HCT116 (cell line): ENCODE data around the gene KRT39. TPM values are rescaled to one million over a fixed set of nuclear protein-coding genes. Genes with fewer than 3 reads are reported as not detected.

ENCODE experiments used
- ATAC-seq: fragments of 200-7000 bp; cut with Tn5 transposase; 2 replicates; pipeline ENCODE4 v1.9.1; 2020; ENCODE audit warnings: mild to moderate bottlenecking, moderate library complexity
- BruUV-seq: library from RNA; stranded (reverse); fragments of 400-500 nt; replicated peaks from 2 replicates; lab custom pipeline; 2021; lab: Mats Ljungman, UMichigan
- CTCF ChIA-PET: fragments of 300-600 bp; sonication (Branson Sonifier 250); formaldehyde crosslinking; loops from one replicate; lab custom pipeline; 2021; ENCODE audit warnings: antibody characterized with exemption; lab: Charles Lee
- POLR2A ChIA-PET: fragments of 300-600, 350-600 bp; sonication (Branson Sonifier 250); formaldehyde crosslinking; loops from one replicate; lab custom pipeline; 2021; ENCODE audit warnings: antibody characterized with exemption; lab: Charles Lee
- RAD21 ChIA-PET, 2 experiments: fragments of 300-600 bp; sonication (Branson Sonifier 250); formaldehyde crosslinking; loops; one replicate each; lab custom pipeline; 2023; ENCODE audit warnings: low total read pairs in 2 of 2; ENCODE audit not compliant: uncharacterized antibody in 2 of 2, unreplicated experiment in 2 of 2, low non-redundant PET in 1 of 2; lab: Charles Lee
- DNase-seq: peaks from one replicate; pipeline ENCODE4 v3.0.0-alpha.2; 2010; ENCODE audit warnings: low read depth, low spot score
- H2AFZ ChIP-seq: fragments of 200-600 bp; shearing (Covaris generic), sonication (generic); 2 replicates; pipeline ENCODE4 v1.6.1; 2017; ENCODE audit warnings: low read depth, mixed run types, mixed read lengths, antibody characterized with exemption, low read length; ENCODE audit not compliant: poor library complexity, severe bottlenecking
- H3K27ac ChIP-seq: 2 replicates; pipeline ENCODE4 v1.5.1; 2012; ENCODE audit warnings: low read depth, low read length
- H3K27me3 ChIP-seq: fragments of 200-600 bp; sonication (generic); 2 replicates; pipeline ENCODE4 v1.6.1; 2016; ENCODE audit warnings: mixed run types, low read length, mixed read lengths; ENCODE audit not compliant: insufficient read depth
- H3K36me3 ChIP-seq, 2 experiments: fragments of 200-500 bp in 1 of 2; fragments of 200-600 bp in 1 of 2; sonication (Bioruptor generic) in 1 of 2; sonication (generic) in 1 of 2; 2 replicates each; pipeline versions ENCODE4 v1.5.1 to v1.6.1; 2014 to 2016; ENCODE audit warnings: low read length in 2 of 2, inconsistent platforms in 1 of 2, mixed read lengths in 1 of 2, mixed run types in 1 of 2; ENCODE audit not compliant: insufficient read depth in 2 of 2, control insufficient read depth in 1 of 2
- H3K4me1 ChIP-seq, 2 experiments: fragments of 200-600 bp in 1 of 2; sonication (generic) in 1 of 2; 2 replicates each; pipeline versions ENCODE4 v1.5.1 to v1.6.1; 2012 to 2017; ENCODE audit warnings: low read length in 2 of 2, inconsistent platforms in 1 of 2, mild to moderate bottlenecking in 1 of 2, mixed read lengths in 1 of 2, mixed run types in 1 of 2, moderate library complexity in 1 of 2; ENCODE audit not compliant: insufficient read depth in 2 of 2, control insufficient read depth in 1 of 2
- H3K4me2 ChIP-seq: fragments of 200-600 bp; sonication (generic); 2 replicates; pipeline ENCODE4 v1.6.1; 2017; ENCODE audit warnings: mixed run types, low read length, mixed read lengths
- H3K4me3 ChIP-seq, 2 experiments: fragments of 200-600 bp in 1 of 2; sonication (generic) in 1 of 2; replicated peaks in 1 of 2; 2 replicates each; pipeline ENCODE4 v1.5.1; 2011 to 2016; ENCODE audit warnings: low read length in 2 of 2, control low read depth in 1 of 2, low read depth in 1 of 2, mild to moderate bottlenecking in 1 of 2, mixed read lengths in 1 of 2, mixed run types in 1 of 2
- H3K79me2 ChIP-seq: fragments of 200-600 bp; sonication (generic); 2 replicates; pipeline ENCODE4 v1.6.1; 2017; ENCODE audit warnings: mild to moderate bottlenecking, mixed run types, low read length, moderate library complexity, mixed read lengths; ENCODE audit not compliant: insufficient read depth
- H3K9ac ChIP-seq: fragments of 200-600 bp; sonication (generic); 2 replicates; pipeline ENCODE4 v1.6.1; 2016; ENCODE audit warnings: low read length, mixed read lengths
- H3K9me2 ChIP-seq: fragments of 200-600 bp; sonication (generic), shearing (Covaris generic); 2 replicates; pipeline ENCODE4 v1.6.1; 2017; ENCODE audit warnings: mixed run types, mild to moderate bottlenecking, moderate library complexity; ENCODE audit not compliant: insufficient read depth
- H3K9me3 ChIP-seq, 2 experiments: fragments of 200-500 bp in 1 of 2; fragments of 200-600 bp in 1 of 2; sonication (Bioruptor generic) in 1 of 2; sonication (generic) in 1 of 2; 2 replicates each; pipeline ENCODE4 v1.6.1; 2014 to 2017; ENCODE audit warnings: low read length in 2 of 2, mixed read lengths in 2 of 2, inconsistent platforms in 1 of 2, low read depth in 1 of 2, mild to moderate bottlenecking in 1 of 2, mixed run types in 1 of 2, moderate library complexity in 1 of 2; ENCODE audit not compliant: control insufficient read depth in 1 of 2, insufficient read depth in 1 of 2
- H4K20me1 ChIP-seq: fragments of 200-600 bp; sonication (generic), shearing (Covaris generic); 2 replicates; pipeline ENCODE4 v1.6.1; 2017; ENCODE audit warnings: mixed run types, mild to moderate bottlenecking, moderate library complexity; ENCODE audit not compliant: insufficient read depth
- CBX3 ChIP-seq: IDR thresholded peaks from 2 replicates; pipeline ENCODE4 v1.6.1; 2012; ENCODE audit warnings: low read depth
- ELF1 ChIP-seq: IDR thresholded peaks from 2 replicates; pipeline ENCODE4 v1.6.1; 2012; ENCODE audit warnings: low read depth, borderline replicate concordance
- FOSL1 ChIP-seq: IDR thresholded peaks from 2 replicates; pipeline ENCODE4 v1.6.1; 2012; ENCODE audit warnings: low read depth
- SIN3A ChIP-seq: IDR thresholded peaks from 2 replicates; pipeline ENCODE4 v1.6.1; 2012; ENCODE audit warnings: low read depth
- SRF ChIP-seq: IDR thresholded peaks from 2 replicates; pipeline ENCODE4 v1.6.1; 2012; ENCODE audit warnings: low read depth
- TCF7L2 ChIP-seq: IDR thresholded peaks from 2 replicates; pipeline ENCODE4 v1.7.0; 2011; ENCODE audit warnings: borderline replicate concordance, inconsistent platforms; ENCODE audit not compliant: insufficient read depth, insufficient read length; ENCODE audit errors: extremely low read depth
- YY1 ChIP-seq: IDR thresholded peaks from 2 replicates; pipeline ENCODE4 v1.6.1; 2011; ENCODE audit warnings: low read length, low read depth, moderate library complexity, mild to moderate bottlenecking; ENCODE audit not compliant: insufficient replicate concordance; ENCODE audit errors: extremely low read depth
- ZFX ChIP-seq: fragments of 450-650 bp; IDR thresholded peaks from 2 replicates; pipeline ENCODE4 v1.6.1; 2017
- ZNF274 ChIP-seq: fragments of 200-500 bp; sonication (Bioruptor generic); IDR thresholded peaks from 2 replicates; pipeline ENCODE4 v1.6.1; 2014; ENCODE audit warnings: mild to moderate bottlenecking, low read depth, low read length, inconsistent platforms
- intact Hi-C: fragments of 100-400 bp; cut with micrococcal nuclease; formaldehyde crosslinking; loops from 2 replicates; pipeline ENCODE4 v1.10.0; 2022
- total RNA-seq: library from RNA; stranded (reverse); gene quantifications from one replicate; pipeline ENCODE4 v1.2.1, GENCODE V29; 2021; ENCODE audit not compliant: unreplicated experiment
- TF ChIP-seq, protein P1 (sequence below), 3 experiments: fragments of 200-600 bp in 1 of 3; sonication (generic) in 1 of 3; IDR thresholded peaks in 2 of 3; conservative IDR thresholded peaks in 1 of 3; 2 replicates each; pipeline ENCODE4 v1.5.1; 2012 to 2017; ENCODE audit warnings: low read depth in 2 of 3, low read length in 2 of 3, antibody characterized with exemption in 1 of 3, borderline replicate concordance in 1 of 3, control low read depth in 1 of 3, mild to moderate bottlenecking in 1 of 3, mixed read lengths in 1 of 3, mixed run types in 1 of 3, moderate library complexity in 1 of 3; ENCODE audit not compliant: insufficient read depth in 1 of 3

KRT39 gene
- total RNA-seq, 1 experiment from 2014 or later = not detected

DNA sequence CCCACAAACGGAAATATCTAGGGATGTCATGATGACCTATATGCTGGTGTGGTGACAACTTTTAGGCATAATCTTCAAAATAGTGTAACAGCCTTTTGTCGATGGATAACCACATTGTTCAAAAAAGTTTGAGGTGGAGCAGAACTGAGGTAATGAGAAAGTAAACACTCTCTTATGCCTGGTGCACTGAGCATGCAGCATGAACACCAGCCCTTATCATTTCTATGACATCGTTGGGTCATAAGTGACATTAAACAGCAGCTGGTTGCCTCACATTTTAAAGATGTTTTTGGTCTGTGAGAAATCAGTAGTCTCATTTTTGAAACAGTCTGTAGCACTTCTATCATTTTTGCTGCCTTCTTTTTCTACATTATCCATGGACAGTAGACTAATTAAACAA lies 31.1 kb downstream of the KRT39 start:
- no peaks in the 10 kb centered on the region for H3K9me2 ChIP-seq
- TF ChIP-seq YY1 = no peak
- TF ChIP-seq TCF7L2 = no peak
- no peak for TF ChIP-seq ZFX
- TF ChIP-seq ZNF274 = no peak
- TF ChIP-seq SRF = no peak
- no peak for TF ChIP-seq SIN3A
- TF ChIP-seq CBX3 = no peak
- TF ChIP-seq, protein P1, sequence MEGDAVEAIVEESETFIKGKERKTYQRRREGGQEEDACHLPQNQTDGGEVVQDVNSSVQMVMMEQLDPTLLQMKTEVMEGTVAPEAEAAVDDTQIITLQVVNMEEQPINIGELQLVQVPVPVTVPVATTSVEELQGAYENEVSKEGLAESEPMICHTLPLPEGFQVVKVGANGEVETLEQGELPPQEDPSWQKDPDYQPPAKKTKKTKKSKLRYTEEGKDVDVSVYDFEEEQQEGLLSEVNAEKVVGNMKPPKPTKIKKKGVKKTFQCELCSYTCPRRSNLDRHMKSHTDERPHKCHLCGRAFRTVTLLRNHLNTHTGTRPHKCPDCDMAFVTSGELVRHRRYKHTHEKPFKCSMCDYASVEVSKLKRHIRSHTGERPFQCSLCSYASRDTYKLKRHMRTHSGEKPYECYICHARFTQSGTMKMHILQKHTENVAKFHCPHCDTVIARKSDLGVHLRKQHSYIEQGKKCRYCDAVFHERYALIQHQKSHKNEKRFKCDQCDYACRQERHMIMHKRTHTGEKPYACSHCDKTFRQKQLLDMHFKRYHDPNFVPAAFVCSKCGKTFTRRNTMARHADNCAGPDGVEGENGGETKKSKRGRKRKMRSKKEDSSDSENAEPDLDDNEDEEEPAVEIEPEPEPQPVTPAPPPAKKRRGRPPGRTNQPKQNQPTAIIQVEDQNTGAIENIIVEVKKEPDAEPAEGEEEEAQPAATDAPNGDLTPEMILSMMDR (IDR thresholded peaks at IDR 0.05 in 2 of 3, conservative IDR thresholded peaks at IDR 0.05 in 1 of 3; ENCODE audit: borderline replicate concordance in 1 of 3, insufficient read depth in 1 of 3, low read depth in 2 of 3, low read length in 2 of 3) = no peak
- no peak for TF ChIP-seq FOSL1
- TF ChIP-seq ELF1 = no peak
- TF ChIP-seq, all 23 proteins: peak for 0
- Histone ChIP-seq H3K9me3 (no peaks in the 10 kb centered on the region), H3K79me2 (no peaks in the 10 kb centered on the region), H3K4me2 (peak overlapping the region; percentile 61; the same call in 1 of the 2 replicates), H3K9ac (no peak overlapping the region; the same call in 1 of the 2 replicates), H3K36me3 (no peaks in the 10 kb centered on the region; a peak in 1 of 4 replicates), H3K27ac (peak overlapping the region; percentile 90; the same call in 1 of the 2 replicates), H4K20me1 (no peaks in the 10 kb centered on the region), H3K4me3 (no peak overlapping the region), H3K4me1 (peaks cover 44 to 63% of the 10 kb centered on the region in 2 experiments), H2AFZ (no peak overlapping the region), H3K27me3 (no peaks in the 10 kb centered on the region)
- POLR2A ChIA-PET = no interaction called here
- DNase-seq = no peak
- intact Hi-C loops = no loop called here
- no TSS peak for BruUV-seq
- ATAC-seq = no peak
- RAD21 ChIA-PET = no interaction called here
- CTCF ChIA-PET = no interaction called here
